DMS153 (cell line): ENCODE results near the gene SLC44A3.

Experiments used
- DNase-seq: peaks from one replicate; lab custom pipeline; 2025; lab: John Stamatoyannopoulos, UW

SLC44A3 gene

GRCh38 chr1:94819945-94820746, at the start of gene SLC44A3:
Gene SLC44A3 (plus strand): TSS chr1:94820357. CDS start chr1:94820452, 95 bp downstream.
- no peak for DNase-seq

- DNase-seq, result no peak
Measured at GRCh38 chr1:94772230-94772641, 47.9 kb upstream of the SLC44A3 start.

DNA sequence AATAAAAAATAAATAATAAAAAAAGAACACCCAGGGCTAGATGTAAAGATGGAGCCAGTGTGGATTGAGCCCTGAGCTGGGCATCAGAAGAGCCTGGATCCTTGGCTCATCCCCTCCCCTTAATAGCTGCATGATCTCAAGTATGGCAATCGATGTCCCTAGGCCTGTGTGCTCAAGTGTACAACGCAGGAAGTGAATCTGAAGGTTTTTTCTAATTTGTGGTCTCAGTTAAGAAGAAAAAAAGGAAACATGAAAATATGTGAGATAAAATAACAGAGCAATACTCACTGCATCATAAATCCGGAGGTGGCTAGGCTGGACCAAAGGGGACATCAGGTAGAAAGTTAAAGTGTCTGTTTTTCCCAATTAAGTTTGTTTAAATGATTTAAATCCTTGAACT, 47.3 kb upstream of the SLC44A3 start:
- DNase-seq, result no peak

DNA sequence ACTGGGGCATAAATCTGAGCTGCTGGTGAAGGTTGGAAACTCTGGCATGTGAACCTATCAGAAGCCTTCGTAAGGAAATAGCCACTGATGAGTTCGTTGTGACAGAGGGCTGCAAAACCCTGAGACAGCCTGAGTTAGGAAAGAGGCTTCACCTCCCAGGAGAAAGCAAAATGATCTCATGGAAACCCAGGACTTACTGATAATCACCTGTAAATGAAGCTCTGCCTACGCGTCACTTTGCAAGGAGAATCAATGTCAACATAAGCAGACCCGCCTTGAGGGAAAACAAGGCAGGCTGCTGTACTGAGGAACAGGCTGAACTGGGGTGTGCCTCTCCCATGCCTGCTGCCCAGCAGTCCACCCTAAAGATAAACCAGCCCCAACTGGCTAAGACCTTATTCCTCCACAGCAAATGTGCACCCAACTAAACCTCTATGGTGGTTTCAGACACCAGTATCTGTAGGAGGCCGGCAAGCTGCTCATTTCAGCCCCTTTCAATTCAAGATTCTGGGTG, 46.8 kb upstream of the SLC44A3 start:
- no peak for DNase-seq

DNA sequence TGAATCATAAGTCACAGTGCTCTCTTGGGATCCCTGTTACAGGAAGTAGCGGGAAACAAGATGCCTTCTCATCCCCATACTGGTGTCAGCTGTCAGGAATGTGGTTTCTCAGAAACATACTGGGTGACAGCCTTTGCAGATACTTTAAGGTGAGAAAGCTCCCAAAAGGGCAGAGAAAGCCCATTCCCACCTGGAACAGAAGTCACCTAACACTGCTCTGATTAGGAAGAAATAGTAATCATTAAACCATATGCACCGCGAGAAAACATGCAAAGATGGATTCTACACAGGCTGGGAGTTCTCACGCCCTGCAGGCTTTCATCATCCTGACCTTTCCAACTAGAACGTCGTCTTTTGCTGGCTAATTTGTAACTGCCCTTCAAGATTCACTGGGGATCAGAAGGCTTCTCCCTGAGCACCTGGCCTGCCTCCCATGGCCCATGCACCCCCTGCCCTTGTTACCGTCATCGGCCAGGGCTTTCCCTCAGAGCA, 46.2 kb upstream of the SLC44A3 start:
- DNase-seq, result no peak

DNA sequence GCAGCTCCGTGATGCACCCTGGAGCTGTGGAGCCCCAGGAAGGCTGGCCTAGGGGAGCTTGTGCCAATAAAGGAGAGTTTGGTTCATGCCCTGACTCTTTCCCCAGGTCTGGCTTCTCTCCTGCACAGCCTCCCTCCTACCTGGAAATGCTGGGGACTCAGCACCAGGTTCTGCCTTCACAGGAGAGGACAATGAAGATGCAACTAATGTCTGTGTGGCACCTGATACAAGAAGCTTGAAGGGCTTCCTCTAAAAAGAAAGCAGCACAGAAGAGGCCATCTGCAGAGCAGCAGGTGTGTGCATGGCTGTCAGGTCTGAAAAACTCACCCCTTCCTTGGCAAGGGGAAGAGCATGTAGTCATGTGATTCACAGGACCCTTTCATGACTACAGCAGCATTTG, 43.7 kb upstream of the SLC44A3 start:
- no peak for DNase-seq

DNA sequence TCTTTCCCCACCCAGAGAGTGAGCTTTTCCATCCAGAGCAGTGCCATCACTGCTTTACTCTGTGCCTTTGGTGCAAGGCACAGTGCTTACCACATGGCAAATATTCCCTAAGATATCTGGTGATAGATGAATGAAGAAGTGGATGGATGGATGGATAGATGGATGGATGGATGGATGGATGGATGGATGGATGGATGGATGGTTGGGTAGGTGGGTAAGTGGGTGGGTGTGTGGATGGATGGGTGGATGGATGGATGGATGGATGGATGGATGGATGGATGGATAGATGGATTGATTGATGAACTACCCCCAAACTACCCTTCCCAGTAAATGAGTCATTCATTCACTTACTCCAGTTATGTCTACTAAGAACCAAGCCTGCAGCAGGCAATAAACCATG, 42.9 kb upstream of the SLC44A3 start:
- no peak for DNase-seq

DNA sequence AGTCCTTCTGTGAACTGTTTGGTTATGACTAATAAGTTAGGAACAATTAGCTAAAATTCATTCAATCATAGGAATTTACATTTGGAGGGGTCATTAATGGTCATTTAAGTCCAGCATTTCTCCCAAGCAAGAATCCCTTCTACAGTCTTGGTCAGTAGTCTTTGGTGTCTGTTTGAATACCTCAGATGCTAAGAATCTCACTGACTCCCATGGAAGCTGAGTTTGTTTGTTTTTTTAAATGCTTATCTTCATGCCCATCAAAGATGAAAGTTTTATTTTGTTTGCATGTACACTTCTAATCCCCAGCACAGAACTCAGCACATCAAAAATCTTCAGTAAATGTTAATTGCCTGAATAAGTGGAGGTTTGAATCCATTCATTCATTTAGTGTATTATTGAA, 41.3 kb upstream of the SLC44A3 start:
- DNase-seq, result no peak

- DNase-seq, result no peak
Measured at GRCh38 chr1:94783342-94784189, 36.6 kb upstream of the SLC44A3 start.

DNA sequence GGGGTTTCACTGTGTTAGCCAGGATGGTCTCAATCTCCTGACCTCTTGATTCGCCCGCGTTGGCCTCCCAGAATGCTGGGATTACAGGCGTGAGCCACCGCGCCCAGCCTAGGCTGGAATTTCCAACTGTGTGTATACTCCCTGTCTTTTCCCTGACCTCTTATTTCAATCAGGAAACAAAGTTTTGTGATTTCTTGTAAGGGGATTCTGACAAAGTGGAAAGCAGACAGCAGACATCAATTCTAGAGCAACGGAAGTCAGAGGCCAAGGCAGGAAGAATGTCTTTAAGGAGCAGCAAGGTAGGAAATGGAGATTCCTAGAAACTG, 36.0 kb upstream of the SLC44A3 start:
- no peak for DNase-seq

GRCh38 chr1:94787691-94788090, 32.5 kb upstream of the SLC44A3 start:
- no peak for DNase-seq

DNA sequence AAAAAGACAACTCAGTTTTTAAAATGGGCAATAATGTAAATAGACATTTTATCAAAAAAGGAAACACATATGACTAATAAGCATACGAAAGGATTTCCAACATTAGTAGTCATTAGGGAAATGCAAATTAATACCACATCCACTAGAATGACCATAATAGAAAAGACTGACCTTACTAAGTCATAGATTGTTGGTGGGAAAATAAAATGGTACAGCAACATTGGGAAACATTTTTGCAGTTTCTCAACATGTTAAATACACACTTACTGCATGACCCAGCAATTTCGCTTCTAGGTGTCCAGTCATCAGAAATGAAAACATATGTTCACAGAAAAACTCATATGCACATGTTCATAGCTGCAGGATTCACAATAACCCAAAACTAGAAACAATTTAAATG, 29.9 kb upstream of the SLC44A3 start:
- no peak for DNase-seq

DNA sequence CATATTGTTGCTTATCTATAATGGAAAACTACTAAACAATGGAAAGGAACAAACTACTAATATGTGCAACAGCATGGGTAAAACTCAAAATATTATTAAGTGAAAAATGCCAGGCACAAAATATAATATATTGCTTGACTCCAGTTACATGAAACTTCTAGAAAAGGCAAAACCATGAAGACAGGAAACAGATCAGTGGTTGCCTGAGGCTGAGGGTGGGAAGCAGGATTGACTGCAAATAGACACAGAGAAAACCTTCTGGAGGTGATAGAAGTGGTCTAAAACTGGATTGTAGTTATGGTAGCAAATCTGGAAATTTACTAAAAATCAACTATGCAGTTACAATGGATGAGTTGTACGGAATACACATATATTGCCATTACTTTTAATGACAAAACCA, 29.5 kb upstream of the SLC44A3 start:
- no peak for DNase-seq

DNA sequence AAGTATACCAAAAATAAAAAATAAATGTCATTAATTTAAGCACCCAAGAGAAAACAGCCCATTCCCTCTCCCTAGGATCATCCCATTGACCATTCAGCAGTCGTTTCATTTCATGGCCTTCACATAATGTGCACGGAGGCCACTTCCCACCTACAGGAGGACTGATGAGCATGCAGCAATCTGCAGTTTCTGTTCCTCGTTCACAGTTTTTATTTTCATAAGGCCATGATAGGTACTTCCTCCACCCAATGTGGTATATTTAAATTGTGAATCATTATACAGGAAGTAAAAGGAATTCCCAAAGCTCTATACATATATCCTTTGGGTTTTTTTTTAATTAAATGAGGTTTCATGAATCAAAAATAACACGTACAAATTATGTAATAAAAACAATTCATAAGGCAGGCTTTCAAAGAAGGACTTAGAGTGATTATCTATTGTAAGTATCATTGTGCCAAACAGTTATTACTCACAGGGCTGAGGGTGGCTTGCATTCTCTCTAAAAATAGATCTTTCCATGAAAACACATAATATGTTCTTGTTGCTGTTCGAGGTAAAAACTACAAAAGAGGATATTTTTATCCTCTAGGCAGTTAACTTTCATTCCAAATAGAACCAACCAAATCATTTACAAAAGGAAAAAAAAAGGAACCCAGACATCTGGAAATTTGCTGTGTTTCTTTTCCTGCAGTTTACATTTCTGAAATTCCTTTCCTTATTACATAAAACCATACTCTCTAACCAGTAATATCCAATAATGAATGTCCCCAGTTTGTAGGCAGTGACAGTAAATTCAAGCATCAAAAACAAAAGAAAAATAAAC, 27.5 kb upstream of the SLC44A3 start:
- DNase-seq, result no peak

DNA sequence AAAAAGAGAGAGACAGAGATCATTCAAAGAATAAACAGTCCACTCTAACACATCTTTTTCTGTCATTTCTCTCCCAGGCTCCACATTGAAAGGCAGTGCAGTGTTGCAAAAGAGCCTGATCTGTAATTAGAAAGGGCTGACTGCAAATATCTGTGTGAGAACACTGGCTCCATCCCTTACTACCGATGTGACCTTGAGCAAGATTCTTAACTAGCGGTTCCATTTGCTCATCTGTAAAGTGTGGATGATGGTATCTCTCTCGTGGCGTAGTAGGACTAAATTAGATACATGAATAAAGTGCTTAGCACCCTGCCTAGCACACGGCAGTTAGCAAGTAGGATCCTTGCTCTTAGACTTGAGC, 26.9 kb upstream of the SLC44A3 start:
- DNase-seq, result no peak

- no peak for DNase-seq
Measured at GRCh38 chr1:94795434-94795833, 24.7 kb upstream of the SLC44A3 start.

- DNase-seq, result no peak
Measured at GRCh38 chr1:94796266-94796665, 23.9 kb upstream of the SLC44A3 start.

DNA sequence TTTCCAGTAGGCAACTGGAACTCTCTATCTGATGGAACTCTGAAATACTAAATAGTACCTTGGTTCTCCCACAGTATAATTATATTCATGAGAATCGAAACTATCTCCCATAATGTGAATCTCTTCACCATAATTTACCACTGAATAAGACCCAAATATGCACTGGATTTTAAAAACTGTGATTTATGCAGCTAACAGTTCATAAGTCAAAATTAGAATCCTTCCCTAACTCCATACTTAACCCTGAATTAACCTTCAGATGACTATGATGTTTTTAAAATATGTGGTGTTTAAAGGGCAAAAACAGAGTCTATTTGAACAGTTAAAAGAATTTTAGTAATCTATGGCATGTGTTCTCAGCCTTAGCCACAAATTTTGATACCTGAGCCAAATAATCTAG, 22.9 kb upstream of the SLC44A3 start:
- no peak for DNase-seq

GRCh38 chr1:94798054-94798453, 22.1 kb upstream of the SLC44A3 start:
- no peak for DNase-seq

DNA sequence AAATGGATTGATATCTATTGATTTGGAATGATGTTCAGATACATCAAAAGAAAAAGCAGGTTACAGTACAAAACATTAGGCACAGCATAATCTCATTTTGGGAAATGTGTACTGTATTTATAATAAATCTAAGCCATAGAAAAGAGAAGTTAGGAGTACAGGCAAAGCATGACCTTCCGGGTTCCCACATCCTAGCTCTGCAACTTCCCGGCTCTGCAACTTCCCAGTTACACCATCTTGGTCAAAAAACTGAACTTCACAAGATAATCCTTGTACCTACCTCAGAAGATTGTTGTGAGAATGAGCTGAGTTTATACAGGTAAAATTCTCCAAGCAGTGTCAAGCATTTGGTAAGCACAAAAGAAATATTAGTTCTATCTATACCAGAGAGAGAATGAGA, 21.7 kb upstream of the SLC44A3 start:
- no peak for DNase-seq

DNA sequence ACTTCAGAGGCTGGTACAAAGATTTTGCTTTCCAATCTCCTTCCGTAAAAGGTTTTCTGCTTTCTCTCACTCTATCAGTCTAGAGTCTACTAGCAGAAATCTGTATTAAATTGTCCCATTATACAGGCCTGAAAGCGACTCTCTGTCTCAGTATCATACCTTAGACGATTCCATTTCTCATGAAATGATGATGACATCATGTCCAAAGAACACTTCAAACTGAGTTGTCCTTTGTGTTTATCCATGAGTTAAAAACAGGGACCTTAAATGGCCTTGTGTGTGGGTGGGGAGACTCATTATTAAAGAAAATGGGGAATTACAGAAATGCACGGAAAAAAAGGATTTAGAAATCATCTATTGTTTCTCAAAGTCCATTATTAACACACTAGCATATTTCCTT, 21.0 kb upstream of the SLC44A3 start:
- DNase-seq, result no peak

GRCh38 chr1:94801919-94802546, 18.1 kb upstream of the SLC44A3 start:
- peak; percentile 69 for DNase-seq
